A549 (cell line): Measurements from ENCODE around the gene SERINC3.
A peak's percentile ranks its signal among the peaks of the same experiment; 100 is the strongest.

Experiments used
- BHLHE40 ChIP-seq: IDR thresholded peaks from 2 replicates; pipeline ENCODE4 v1.6.1; 2012; ENCODE audit warnings: low read depth, low read length, inconsistent platforms
- CEBPB ChIP-seq, 2 experiments: fragments of >200 bp in 1 of 2; sonication (Bioruptor Twin) in 1 of 2; formaldehyde crosslinking in 1 of 2; IDR thresholded peaks; 2 replicates each; pipeline ENCODE4 v1.6.1; 2012 to 2016
- CHD2 ChIP-seq: fragments of 150-350 bp; IDR thresholded peaks from 2 replicates; pipeline ENCODE4 v1.6.1; 2014; ENCODE audit warnings: low read length; ENCODE audit not compliant: partially characterized antibody
- CTCF ChIP-seq: fragments of >200 bp; sonication (Bioruptor Twin); formaldehyde crosslinking; IDR thresholded peaks from 3 replicates; pipeline ENCODE4 v1.5.1; 2016
- EP300 ChIP-seq, 2 experiments: fragments of >200 bp; sonication (Bioruptor Twin); formaldehyde crosslinking; IDR thresholded peaks; 2 replicates in 1 of 2; 3 replicates in 1 of 2; pipeline ENCODE4 v1.6.1; 2016 to 2017
- ESRRA ChIP-seq: fragments of 150-350 bp; IDR thresholded peaks from 2 replicates; pipeline ENCODE4 v1.6.1; 2014; ENCODE audit warnings: mild to moderate bottlenecking, low read length, borderline replicate concordance
- JUN ChIP-seq, 2 experiments: fragments of >200 bp; sonication (Bioruptor Twin); formaldehyde crosslinking; IDR thresholded peaks; 2 replicates in 1 of 2; 3 replicates in 1 of 2; pipeline ENCODE4 v1.6.1; 2016 to 2017
- KDM1A ChIP-seq: fragments of 200-600 bp; sonication (generic); IDR thresholded peaks from 2 replicates; pipeline ENCODE4 v1.6.1; 2016; ENCODE audit warnings: low read depth, mild to moderate bottlenecking
- MYC ChIP-seq: IDR thresholded peaks from 2 replicates; pipeline ENCODE4 v1.6.1; 2012; ENCODE audit warnings: mild to moderate bottlenecking, inconsistent platforms, low read length, improper control_type of control experiment, borderline replicate concordance
- PHF8 ChIP-seq: fragments of 200-600 bp; sonication (generic); IDR thresholded peaks from 2 replicates; pipeline ENCODE4 v1.6.1; 2016; ENCODE audit warnings: low read depth, mild to moderate bottlenecking, antibody characterized with exemption, moderate library complexity, borderline replicate concordance
- REST ChIP-seq: fragments of 200-600 bp; sonication (generic); IDR thresholded peaks from 2 replicates; pipeline ENCODE4 v1.6.1; 2016; ENCODE audit warnings: antibody characterized with exemption, mild to moderate bottlenecking, moderate library complexity
- USF2 ChIP-seq: fragments of 450-650 bp; IDR thresholded peaks from 2 replicates; pipeline ENCODE4 v1.6.1; 2014; ENCODE audit warnings: antibody characterized with exemption

GRCh38 chr20:44475694-44476560, 45.9 kb downstream of the SERINC3 start, which contains the start of gene TTPAL:
- TF ChIP-seq PHF8 (peak; percentile 100), EP300 (IDR thresholded peaks at IDR 0.05) (no peak), BHLHE40 (no peak), CTCF (peak; percentile 20; the same call in 2 of the 3 replicates), USF2 (no peak), CHD2 (no peak), KDM1A (no peak), CEBPB (IDR thresholded peaks at IDR 0.05) (0 out of 4 replicates have a peak, but pooled peaks of 1 of the 2 experiments have one; percentile 1), JUN (IDR thresholded peaks at IDR 0.05) (peak; percentile 85 to 95), REST (no peak), MYC (no peak; the same call in 1 of the 2 replicates), ESRRA (no peak)
